Cardiac fibroblast (primary cell): Measurements from ENCODE around the gene SRL.
"Not testable (repeated sequence)": the region's sequence is repeated elsewhere in the genome, so short reads cannot be mapped to it uniquely, and the experiment has no call there.

Experiments
- DNase-seq, 2 donors: peaks; one replicate each; pipeline versions ENCODE4 v3.0.0 to v3.0.0-alpha.2; 2010; ENCODE audit warnings: low read depth in 2 of 2
- H3K4me3 ChIP-seq, 2 donors: replicated peaks in 1 of 2; 1 replicate in 1 of 2; 2 replicates in 1 of 2; pipeline ENCODE4 v1.5.1; 2011; ENCODE audit warnings: low read depth in 2 of 2, low read length in 2 of 2, mild to moderate bottlenecking in 2 of 2, moderate library complexity in 1 of 2
- CTCF ChIP-seq: IDR thresholded peaks from one replicate; pipeline ENCODE4 v1.5.1; 2011; ENCODE audit warnings: low read depth, mild to moderate bottlenecking, low read length, inconsistent platforms

SRL gene

GRCh38 chr16:4216596-4216995 lies 25.3 kb downstream of the SRL start:
- DNase-seq: no peak
- TF ChIP-seq CTCF: no peak
- no peak overlapping the region for H3K4me3 ChIP-seq

DNA sequence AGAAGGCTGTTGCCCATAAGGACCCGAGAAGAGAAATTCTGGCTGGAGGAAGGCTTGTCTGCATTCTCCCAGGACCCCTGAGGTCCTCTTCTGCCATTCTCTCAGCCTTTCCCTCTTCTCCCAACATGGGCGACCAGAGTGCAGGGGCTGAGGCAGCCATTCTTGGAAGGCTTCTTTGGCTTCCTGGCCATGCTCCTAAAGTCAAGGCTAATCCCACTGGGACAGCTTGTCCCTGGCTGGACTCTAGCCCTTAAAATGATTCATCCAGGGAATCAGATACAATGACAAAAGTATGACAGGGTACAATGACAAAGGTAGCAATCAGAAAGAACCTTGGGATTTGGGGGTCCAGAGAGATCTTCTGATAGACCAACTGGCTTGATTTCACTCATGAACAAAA lies 26.8 kb downstream of the SRL start:
- no peak for DNase-seq
- H3K4me3 ChIP-seq: no peak overlapping the region
- no peak for TF ChIP-seq CTCF

GRCh38 chr16:4214215-4214621 lies 27.7 kb downstream of the SRL start:
- no peak for TF ChIP-seq CTCF
- peak; percentile 87 to 95 for DNase-seq
- no peak overlapping the region for H3K4me3 ChIP-seq

- TF ChIP-seq CTCF: no peak
- no peak overlapping the region for H3K4me3 ChIP-seq
- peak; percentile 13 to 52 for DNase-seq
These were observed 28.1 kb downstream of the SRL start for GRCh38 chr16:4213737-4214136.

- TF ChIP-seq CTCF: peak; percentile 3
These were observed 29.0 kb downstream of the SRL start for GRCh38 chr16:4212934-4213296.

DNA sequence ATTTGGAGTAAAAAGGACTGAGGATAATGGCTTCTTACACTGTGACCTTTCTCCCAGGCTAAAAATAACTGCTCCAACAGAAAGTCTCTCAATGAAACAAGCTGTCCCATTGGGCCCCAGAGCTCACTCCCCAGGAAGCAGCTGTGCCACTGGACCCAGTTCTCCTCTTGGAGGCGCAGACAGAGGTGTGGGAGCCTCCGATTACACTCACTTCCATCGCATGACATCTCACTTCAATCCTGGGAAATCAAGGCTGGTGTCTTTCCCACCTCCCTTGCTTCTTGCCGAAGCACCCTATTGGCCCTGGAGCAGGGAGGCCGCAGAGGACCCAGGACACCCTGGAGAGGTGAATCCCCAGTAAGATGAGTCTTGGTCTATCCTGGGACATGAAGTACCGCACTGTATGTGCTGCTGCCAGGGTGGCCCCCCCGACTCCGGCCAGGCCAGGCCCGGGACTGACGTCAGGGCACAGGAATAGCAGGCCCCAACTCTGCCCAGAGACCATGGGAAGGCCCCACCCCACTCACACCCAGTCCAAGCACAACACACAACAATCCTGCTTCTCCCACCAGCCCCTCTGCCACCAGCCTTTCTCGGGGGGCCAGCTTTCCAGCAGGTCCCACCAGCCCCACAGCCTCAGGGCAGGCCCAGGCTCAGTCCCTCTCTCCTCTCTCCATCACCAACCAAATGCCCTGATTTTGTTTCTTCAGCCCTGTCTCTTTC lies 29.5 kb downstream of the SRL start:
- H3K4me3 ChIP-seq: no peak overlapping the region
- TF ChIP-seq CTCF: no peak
- peak in 1 of 2 donors; percentile 79 for DNase-seq

More at GRCh38 chr16:4212934-4213296, 29.0 kb downstream of the SRL start:
- no peak overlapping the region for H3K4me3 ChIP-seq
- DNase-seq: peak; percentile 34 to 83

DNA sequence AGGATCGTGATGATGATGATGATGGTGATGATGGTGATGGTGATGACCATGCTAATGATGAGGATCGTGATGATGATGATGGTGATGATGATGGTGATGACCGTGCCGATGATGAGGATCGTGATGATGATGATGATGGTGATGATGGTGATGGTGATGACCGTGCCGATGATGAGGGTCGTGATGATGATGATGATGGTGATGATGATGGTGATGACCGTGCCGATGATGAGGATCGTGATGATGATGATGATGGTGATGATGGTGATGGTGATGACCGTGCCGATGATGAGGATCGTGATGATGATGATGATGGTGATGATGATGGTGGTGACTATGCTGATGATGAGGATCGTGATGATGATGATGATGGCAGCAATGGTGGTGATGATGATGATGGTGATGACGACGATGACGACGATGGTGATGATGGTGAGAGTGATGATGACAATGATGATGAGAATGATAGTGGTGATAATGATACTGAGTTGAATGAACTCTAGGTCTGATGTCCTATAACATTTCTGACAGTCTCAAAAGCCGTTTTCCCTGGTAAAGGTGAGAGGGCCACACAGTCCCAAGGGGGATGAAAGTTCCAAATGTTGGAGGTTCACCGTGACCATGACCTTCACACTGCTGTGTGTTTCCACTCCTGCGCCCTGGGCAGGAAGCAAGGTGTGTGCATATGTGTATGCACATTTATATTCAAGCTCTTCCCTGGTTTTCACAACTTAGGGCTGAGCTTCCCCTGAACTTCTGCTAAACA lies 30.3 kb downstream of the SRL start:
- not testable (repeated sequence) for DNase-seq, H3K4me3 ChIP-seq
